ENCODE data around the gene AEBP1.

AEBP1 gene

GRCh38 chr7:44140341-44140740 is 36.2 kb downstream of the AEBP1 start:
- Histone ChIP-seq H3K4ac (ENCODE audit: low read length) (no peak overlapping the region), H3K4me1 (ENCODE audit: control insufficient read depth in 2 of 2, insufficient read depth in 1 of 2, low read depth in 1 of 2, low read length in 2 of 2) (peaks cover 2 to 3% of the 10 kb centered on the region in 2 donors), H3K9me3 (replicated peaks in 1 of 2; ENCODE audit: control insufficient read depth in 2 of 2, insufficient read depth in 1 of 2, low read depth in 1 of 2, low read length in 2 of 2) (peaks cover 3 to 5% of the 10 kb centered on the region in 2 donors), H3K4me3 (ENCODE audit: low read length in 2 of 2) (no peak overlapping the region), H3K9ac (ENCODE audit: low read depth, low read length, poor library complexity) (no peak overlapping the region), H3K14ac (ENCODE audit: low read length) (no peak overlapping the region), H3K4me2 (ENCODE audit: insufficient read depth, low read length, poor library complexity, severe bottlenecking) (no peak overlapping the region), H3K27me3 (ENCODE audit: control insufficient read depth in 3 of 3, insufficient read depth in 3 of 3, low read depth in 1 of 3, low read length in 3 of 3) (peaks cover 4 to 66% (median 17%) of the 10 kb centered on the region in 3 experiments), H2BK120ac (ENCODE audit: low read depth, low read length) (no peak overlapping the region), H3K27ac (replicated peaks; ENCODE audit: low read length) (no peak overlapping the region), H2AK5ac (ENCODE audit: low read depth, low read length) (peak overlapping the region; percentile 88), H4K91ac (ENCODE audit: low read depth, low read length, poor library complexity) (no peak overlapping the region), H3K23ac (ENCODE audit: low read depth, low read length, poor library complexity) (no peak overlapping the region), H3K18ac (ENCODE audit: low read length) (peak overlapping the region; percentile 64), H2AFZ (ENCODE audit: low read length) (no peak overlapping the region), H2BK15ac (ENCODE audit: low read length) (peak overlapping the region; percentile 55), H2BK12ac (ENCODE audit: low read length) (no peak overlapping the region), H4K8ac (ENCODE audit: low read depth, low read length) (no peak overlapping the region), H2BK5ac (ENCODE audit: low read length) (peak overlapping the region; percentile 53), H3K79me1 (ENCODE audit: low read depth, low read length) (no peaks in the 10 kb centered on the region), H3K36me3 (replicated peaks in 1 of 2; ENCODE audit: control insufficient read depth in 2 of 2, insufficient read depth in 2 of 2, low read length in 2 of 2) (no peaks in the 10 kb centered on the region)
- WGBS, 2 donors (ENCODE audit: extremely low coverage in 2 of 2, insufficient read length in 2 of 2, insufficient replicate concordance in 1 of 2) = no CpG with 5 or more reads among the region's 10 CpGs
- no peak for DNase-seq (ENCODE audit: low spot score)

- WGBS, 2 donors (ENCODE audit: extremely low coverage in 2 of 2, insufficient read length in 2 of 2, insufficient replicate concordance in 1 of 2) = no CpG with 5 or more reads among the region's 6 CpGs
- peak within 1 kb of the TSS; percentile 51 for H3K9ac ChIP-seq (ENCODE audit: low read depth, low read length, poor library complexity)
- no peak within 1 kb of the TSS for H4K91ac ChIP-seq (ENCODE audit: low read depth, low read length, poor library complexity)
- H2BK5ac ChIP-seq (ENCODE audit: low read length) = peak within 1 kb of the TSS; percentile 53
- H2BK12ac ChIP-seq (ENCODE audit: low read length) = no peak within 1 kb of the TSS
- H2AFZ ChIP-seq (ENCODE audit: low read length) = no peak within 1 kb of the TSS
- no peak within 1 kb of the TSS for H3K27ac ChIP-seq (replicated peaks; ENCODE audit: low read length)
- peak within 1 kb of the TSS; percentile 55 for H2BK15ac ChIP-seq (ENCODE audit: low read length)
- H3K14ac ChIP-seq (ENCODE audit: low read length) = no peak within 1 kb of the TSS
- no peak within 1 kb of the TSS for H3K4me2 ChIP-seq (ENCODE audit: insufficient read depth, low read length, poor library complexity, severe bottlenecking)
- H3K4me1 ChIP-seq (ENCODE audit: control insufficient read depth in 2 of 2, insufficient read depth in 1 of 2, low read depth in 1 of 2, low read length in 2 of 2) = peaks cover 3 to 10% of the 10 kb centered on the region in 2 donors
- peak within 1 kb of the TSS; percentile 64 for H3K18ac ChIP-seq (ENCODE audit: low read length)
- DNase-seq (ENCODE audit: low spot score) = no peak
- peak within 1 kb of the TSS; percentile 65 for H3K23ac ChIP-seq (ENCODE audit: low read depth, low read length, poor library complexity)
- no peaks in the 10 kb centered on the region for H3K79me1 ChIP-seq (ENCODE audit: low read depth, low read length)
- H3K4ac ChIP-seq (ENCODE audit: low read length) = no peak within 1 kb of the TSS
- H3K27me3 ChIP-seq (ENCODE audit: control insufficient read depth in 3 of 3, insufficient read depth in 3 of 3, low read depth in 1 of 3, low read length in 3 of 3) = peaks cover 7 to 69% (median 24%) of the 10 kb centered on the region in 3 experiments
- peak within 1 kb of the TSS; percentile 7 for H4K8ac ChIP-seq (ENCODE audit: low read depth, low read length)
- H3K4me3 ChIP-seq (ENCODE audit: low read length in 2 of 2) = no peak within 1 kb of the TSS
- peaks cover 6 to 7% of the 10 kb centered on the region in 2 donors for H3K9me3 ChIP-seq (replicated peaks in 1 of 2; ENCODE audit: control insufficient read depth in 2 of 2, insufficient read depth in 1 of 2, low read depth in 1 of 2, low read length in 2 of 2)
- H2AK5ac ChIP-seq (ENCODE audit: low read depth, low read length) = peak within 1 kb of the TSS; percentile 88
- H3K36me3 ChIP-seq (replicated peaks in 1 of 2; ENCODE audit: control insufficient read depth in 2 of 2, insufficient read depth in 2 of 2, low read length in 2 of 2) = no peaks in the 10 kb centered on the region
- H2BK120ac ChIP-seq (ENCODE audit: low read depth, low read length) = no peak within 1 kb of the TSS
Observed at GRCh38 chr7:44141221-44141850, 37.2 kb downstream of the AEBP1 start, which contains the start of gene MYL7. Gene MYL7 (minus strand): TSS chr7:44141332. CDS start chr7:44141305, 27 bp downstream.

GRCh38 chr7:44142028-44142427 is 37.9 kb downstream of the AEBP1 start:
- WGBS, 2 donors (ENCODE audit: extremely low coverage in 2 of 2, insufficient read length in 2 of 2, insufficient replicate concordance in 1 of 2) = no CpG with 5 or more reads among the region's 4 CpGs
- H3K79me1 ChIP-seq (ENCODE audit: low read depth, low read length) = no peaks in the 10 kb centered on the region
- H3K4me1 ChIP-seq (ENCODE audit: control insufficient read depth in 2 of 2, insufficient read depth in 1 of 2, low read depth in 1 of 2, low read length in 2 of 2) = peaks cover 5 to 13% of the 10 kb centered on the region in 2 donors
- no peak overlapping the region for H3K18ac ChIP-seq (ENCODE audit: low read length)
- no peak overlapping the region for H3K4ac ChIP-seq (ENCODE audit: low read length)
- no peaks in the 10 kb centered on the region for H3K36me3 ChIP-seq (replicated peaks in 1 of 2; ENCODE audit: control insufficient read depth in 2 of 2, insufficient read depth in 2 of 2, low read length in 2 of 2)
- no peak overlapping the region for H3K4me3 ChIP-seq (ENCODE audit: low read length in 2 of 2)
- H3K14ac ChIP-seq (ENCODE audit: low read length) = no peak overlapping the region
- no peak overlapping the region for H3K23ac ChIP-seq (ENCODE audit: low read depth, low read length, poor library complexity)
- H3K4me2 ChIP-seq (ENCODE audit: insufficient read depth, low read length, poor library complexity, severe bottlenecking) = no peak overlapping the region
- no peak overlapping the region for H2BK120ac ChIP-seq (ENCODE audit: low read depth, low read length)
- peaks cover 6 to 7% of the 10 kb centered on the region in 2 donors for H3K9me3 ChIP-seq (replicated peaks in 1 of 2; ENCODE audit: control insufficient read depth in 2 of 2, insufficient read depth in 1 of 2, low read depth in 1 of 2, low read length in 2 of 2)
- no peak overlapping the region for H3K9ac ChIP-seq (ENCODE audit: low read depth, low read length, poor library complexity)
- no peak overlapping the region for H3K27ac ChIP-seq (replicated peaks; ENCODE audit: low read length)
- H2BK5ac ChIP-seq (ENCODE audit: low read length) = no peak overlapping the region
- H4K91ac ChIP-seq (ENCODE audit: low read depth, low read length, poor library complexity) = no peak overlapping the region
- no peak for DNase-seq (ENCODE audit: low spot score)
- no peak overlapping the region for H2BK12ac ChIP-seq (ENCODE audit: low read length)
- peaks cover 7 to 73% (median 26%) of the 10 kb centered on the region in 3 experiments for H3K27me3 ChIP-seq (ENCODE audit: control insufficient read depth in 3 of 3, insufficient read depth in 3 of 3, low read depth in 1 of 3, low read length in 3 of 3)
- H4K8ac ChIP-seq (ENCODE audit: low read depth, low read length) = peak overlapping the region; percentile 7
- H2BK15ac ChIP-seq (ENCODE audit: low read length) = no peak overlapping the region
- no peak overlapping the region for H2AK5ac ChIP-seq (ENCODE audit: low read depth, low read length)
- no peak overlapping the region for H2AFZ ChIP-seq (ENCODE audit: low read length)

DNA sequence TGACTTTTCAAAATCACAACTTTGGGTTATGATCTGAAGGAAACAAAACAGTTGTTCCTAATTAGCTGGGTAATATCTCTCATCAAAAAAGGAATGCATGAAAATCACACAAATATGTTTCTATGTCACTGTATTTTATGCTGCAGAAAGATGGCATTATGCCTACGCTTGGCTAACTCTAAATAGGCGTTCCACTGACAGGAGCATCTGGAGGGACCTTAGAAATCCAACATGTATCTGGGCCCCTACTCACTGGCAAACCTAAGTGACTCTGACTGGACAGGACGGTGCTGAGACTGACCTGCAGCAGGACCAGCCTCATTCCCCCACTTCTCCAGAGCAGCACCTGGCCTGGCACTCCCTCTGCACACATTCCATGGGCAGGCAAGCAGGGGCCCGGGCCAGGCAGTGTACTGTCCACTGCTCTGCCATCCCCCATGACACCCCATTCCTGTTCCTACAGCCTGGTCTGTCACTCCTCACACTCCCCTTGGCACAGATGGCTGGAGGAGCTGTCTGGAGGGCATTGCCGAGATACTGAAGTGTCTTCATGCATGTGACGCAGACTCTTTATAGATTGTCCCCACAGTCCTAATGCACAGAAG is 39.6 kb downstream of the AEBP1 start:
- no peaks in the 10 kb centered on the region for H3K79me1 ChIP-seq (ENCODE audit: low read depth, low read length)
- WGBS, 2 donors (ENCODE audit: extremely low coverage in 2 of 2, insufficient read length in 2 of 2, insufficient replicate concordance in 1 of 2) = no CpG with 5 or more reads among the region's 6 CpGs
- H2BK120ac ChIP-seq (ENCODE audit: low read depth, low read length) = no peak overlapping the region
- no peak overlapping the region for H3K18ac ChIP-seq (ENCODE audit: low read length)
- no peak overlapping the region for H2AFZ ChIP-seq (ENCODE audit: low read length)
- peak overlapping the region; percentile 82 for H3K14ac ChIP-seq (ENCODE audit: low read length)
- H3K4me3 ChIP-seq (ENCODE audit: low read length in 2 of 2) = no peak overlapping the region
- peak overlapping the region; percentile 43 for H3K23ac ChIP-seq (ENCODE audit: low read depth, low read length, poor library complexity)
- no peak overlapping the region for H3K27ac ChIP-seq (replicated peaks; ENCODE audit: low read length)
- no peak overlapping the region for H2BK12ac ChIP-seq (ENCODE audit: low read length)
- DNase-seq (ENCODE audit: low spot score) = no peak
- no peaks in the 10 kb centered on the region for H3K36me3 ChIP-seq (replicated peaks in 1 of 2; ENCODE audit: control insufficient read depth in 2 of 2, insufficient read depth in 2 of 2, low read length in 2 of 2)
- H3K9me3 ChIP-seq (replicated peaks in 1 of 2; ENCODE audit: control insufficient read depth in 2 of 2, insufficient read depth in 1 of 2, low read depth in 1 of 2, low read length in 2 of 2) = peaks cover 6 to 7% of the 10 kb centered on the region in 2 donors
- H3K4ac ChIP-seq (ENCODE audit: low read length) = no peak overlapping the region
- no peak overlapping the region for H2BK15ac ChIP-seq (ENCODE audit: low read length)
- no peak overlapping the region for H3K4me2 ChIP-seq (ENCODE audit: insufficient read depth, low read length, poor library complexity, severe bottlenecking)
- H2AK5ac ChIP-seq (ENCODE audit: low read depth, low read length) = no peak overlapping the region
- H2BK5ac ChIP-seq (ENCODE audit: low read length) = no peak overlapping the region
- no peak overlapping the region for H4K91ac ChIP-seq (ENCODE audit: low read depth, low read length, poor library complexity)
- H3K27me3 ChIP-seq (ENCODE audit: control insufficient read depth in 3 of 3, insufficient read depth in 3 of 3, low read depth in 1 of 3, low read length in 3 of 3) = peaks cover 7 to 76% (median 26%) of the 10 kb centered on the region in 3 experiments
- peaks cover 5 to 18% of the 10 kb centered on the region in 2 donors for H3K4me1 ChIP-seq (ENCODE audit: control insufficient read depth in 2 of 2, insufficient read depth in 1 of 2, low read depth in 1 of 2, low read length in 2 of 2)
- no peak overlapping the region for H3K9ac ChIP-seq (ENCODE audit: low read depth, low read length, poor library complexity)
- no peak overlapping the region for H4K8ac ChIP-seq (ENCODE audit: low read depth, low read length)
